K562 (cell line): ENCODE data around the gene WWOX. TPM values are rescaled to one million over a fixed set of nuclear protein-coding genes. Genes with fewer than 3 reads are reported as not detected.

ENCODE experiments used
- CBFB ChIP-seq: sonication (generic); formaldehyde crosslinking; IDR thresholded peaks from 2 replicates; pipeline ENCODE4 v1.4.0; 2020; ENCODE audit warnings: mild to moderate bottlenecking, missing genetic modification reagents
- JUN ChIP-seq, 2 experiments: sonication (generic) in 1 of 2; formaldehyde crosslinking in 1 of 2; IDR thresholded peaks; 2 replicates each; pipeline versions ENCODE4 v1.6.1 to v1.8.0; 2012 to 2022; ENCODE audit warnings: borderline replicate concordance in 2 of 2, mild to moderate bottlenecking in 2 of 2, improper control_type of control experiment in 1 of 2, low read depth in 1 of 2, low read length in 1 of 2, missing genetic modification reagents in 1 of 2
- MYNN ChIP-seq, 2 experiments: sonication (generic); formaldehyde crosslinking in 1 of 2; IDR thresholded peaks; 2 replicates each; pipeline versions ENCODE4 v1.5.0 to v1.6.1; 2016 to 2020; ENCODE audit warnings: antibody characterized with exemption in 1 of 2, missing genetic modification reagents in 1 of 2
- RBM39 ChIP-seq: fragments of 200-400 bp; formaldehyde crosslinking; optimal IDR thresholded peaks from 2 replicates; pipeline ENCODE3; 2018; ENCODE audit warnings: low read depth, low read length
- SLC30A9 ChIP-seq: fragments of 250-450 bp; sonication (Bioruptor Pico); IDR thresholded peaks from 2 replicates; pipeline ENCODE4 v1.8.0; 2022; ENCODE audit warnings: mild to moderate bottlenecking, moderate library complexity
- STAG1 ChIP-seq: sonication (generic); formaldehyde crosslinking; IDR thresholded peaks from 2 replicates; pipeline ENCODE4 v1.5.0; 2020; ENCODE audit warnings: missing genetic modification reagents, borderline replicate concordance
- ZNF444 ChIP-seq: fragments of 250-450 bp; sonication (Bioruptor Pico); IDR thresholded peaks from 2 replicates; pipeline ENCODE4 v1.4.0; 2020; ENCODE audit warnings: mild to moderate bottlenecking, moderate library complexity
- polyA plus RNA-seq, 8 experiments: library from polyadenylated mRNA; depleted of rRNA in 4 of 8; stranded (reverse) in 5 of 8; unstranded in 3 of 8; fragments of >200 nt; fragmentation: Nextera tagmentation in 2 of 8; fragmentation: Illumina TruSeq in 1 of 8; extraction: Ambion mirVana in 2 of 8; extraction: Trizol in 1 of 8; gene quantifications; 2 replicates each; pipeline versions ENCODE4 v1.2.1 to v1.2.3, GENCODE V29; 2011 to 2014; ENCODE audit warnings: inconsistent platforms in 1 of 8, missing spikeins in 1 of 8
- total RNA-seq, 7 experiments: library from RNA; depleted of rRNA in 6 of 7; stranded (reverse); fragments of >200 nt in 6 of 7; fragmentation: Illumina TruSeq in 2 of 7; extraction: Trizol in 2 of 7; gene quantifications; 2 replicates each; pipeline versions ENCODE4 v1.2.1 to v1.2.3, GENCODE V29; 2011 to 2021; ENCODE audit warnings: low replicate concordance in 1 of 7
- TF ChIP-seq, protein P1 (sequence below): fragments of 200-800 bp; sonication (Bioruptor generic); IDR thresholded peaks from 2 replicates; pipeline ENCODE4 v1.6.1; 2016; ENCODE audit warnings: missing genetic modification characterization, missing compliant biosample characterization
- TF ChIP-seq, protein P2 (sequence below): sonication (generic); formaldehyde crosslinking; IDR thresholded peaks from 2 replicates; pipeline ENCODE4 v1.8.0; 2023; ENCODE audit warnings: mild to moderate bottlenecking, missing genetic modification reagents
- TF ChIP-seq, protein P3 (sequence below): IDR thresholded peaks from 2 replicates; pipeline ENCODE4 v1.6.1; 2012; ENCODE audit warnings: low read depth, low read length, improper control_type of control experiment, borderline replicate concordance
- TF ChIP-seq, protein P4 (sequence below): fragments of 450-650 bp; IDR thresholded peaks from 2 replicates; pipeline ENCODE4 v1.6.1; 2017; ENCODE audit warnings: mild to moderate bottlenecking, moderate library complexity
- TF ChIP-seq, protein P5 (sequence below): fragments of 250-450 bp; sonication (Bioruptor Pico); IDR thresholded peaks from 2 replicates; pipeline ENCODE4 v1.8.0; 2021; ENCODE audit warnings: moderate library complexity, mild to moderate bottlenecking, inconsistent platforms

Gene WWOX
- total and polyA plus RNA-seq, 9 of the 15 experiments (the other 6 are each of a cell fraction or from before 2014, with no cell fraction given): 1.6 to 22.7 (median 8.1) TPM

DNA sequence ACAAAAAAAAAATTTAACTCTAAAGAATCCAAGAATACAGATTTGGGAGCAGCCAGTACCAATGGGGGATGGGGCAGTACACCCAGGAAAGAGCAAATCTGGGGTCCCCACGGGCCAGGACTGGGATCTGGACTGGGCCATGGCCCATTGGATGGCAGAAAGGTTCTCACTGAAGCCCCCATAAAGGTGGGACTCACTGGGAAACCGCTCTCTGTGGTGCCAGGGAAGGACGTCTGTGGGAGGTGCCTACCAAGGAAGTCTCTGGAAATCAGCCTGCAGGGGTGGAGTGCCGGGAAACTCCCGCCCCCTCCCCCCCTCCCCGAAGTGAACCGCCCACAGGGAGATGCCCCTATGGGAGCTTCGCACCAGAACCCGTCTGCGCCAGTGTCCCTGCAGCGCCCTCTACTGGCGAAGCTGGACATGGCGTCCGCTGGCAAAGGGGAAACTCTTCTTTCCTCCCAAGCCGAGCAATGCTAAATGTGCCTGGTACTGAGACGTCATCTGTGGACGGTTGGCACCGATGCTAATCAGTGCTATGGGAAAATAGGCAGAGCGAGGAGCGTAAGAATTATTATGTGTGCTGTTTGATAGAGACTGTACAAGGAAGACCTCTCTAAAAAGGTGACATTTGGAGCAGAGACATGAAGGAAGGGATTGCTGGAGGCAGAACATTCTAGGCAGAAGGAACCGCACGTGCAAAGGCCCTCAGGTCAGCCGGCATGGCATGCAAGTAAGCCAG, 671.1 kb downstream of the WWOX start (continued):
- TF ChIP-seq JUN (IDR thresholded peaks at IDR 0.05; ENCODE audit: borderline replicate concordance, low read depth, low read length) (no peak), JUN (CRISPR knock-in tag; IDR thresholded peaks at IDR 0.05; ENCODE audit: borderline replicate concordance) (no peak), ZNF444 (CRISPR knock-in tag) (no peak), MYNN (IDR thresholded peaks at IDR 0.05) (no peak), MYNN (CRISPR knock-in tag; IDR thresholded peaks at IDR 0.05) (no peak), STAG1 (no peak; the same call in 1 of the 2 replicates), CBFB (CRISPR knock-in tag) (no peak), RBM39 (no peak), SLC30A9 (CRISPR knock-in tag) (no peak)
- TF ChIP-seq, protein P1, sequence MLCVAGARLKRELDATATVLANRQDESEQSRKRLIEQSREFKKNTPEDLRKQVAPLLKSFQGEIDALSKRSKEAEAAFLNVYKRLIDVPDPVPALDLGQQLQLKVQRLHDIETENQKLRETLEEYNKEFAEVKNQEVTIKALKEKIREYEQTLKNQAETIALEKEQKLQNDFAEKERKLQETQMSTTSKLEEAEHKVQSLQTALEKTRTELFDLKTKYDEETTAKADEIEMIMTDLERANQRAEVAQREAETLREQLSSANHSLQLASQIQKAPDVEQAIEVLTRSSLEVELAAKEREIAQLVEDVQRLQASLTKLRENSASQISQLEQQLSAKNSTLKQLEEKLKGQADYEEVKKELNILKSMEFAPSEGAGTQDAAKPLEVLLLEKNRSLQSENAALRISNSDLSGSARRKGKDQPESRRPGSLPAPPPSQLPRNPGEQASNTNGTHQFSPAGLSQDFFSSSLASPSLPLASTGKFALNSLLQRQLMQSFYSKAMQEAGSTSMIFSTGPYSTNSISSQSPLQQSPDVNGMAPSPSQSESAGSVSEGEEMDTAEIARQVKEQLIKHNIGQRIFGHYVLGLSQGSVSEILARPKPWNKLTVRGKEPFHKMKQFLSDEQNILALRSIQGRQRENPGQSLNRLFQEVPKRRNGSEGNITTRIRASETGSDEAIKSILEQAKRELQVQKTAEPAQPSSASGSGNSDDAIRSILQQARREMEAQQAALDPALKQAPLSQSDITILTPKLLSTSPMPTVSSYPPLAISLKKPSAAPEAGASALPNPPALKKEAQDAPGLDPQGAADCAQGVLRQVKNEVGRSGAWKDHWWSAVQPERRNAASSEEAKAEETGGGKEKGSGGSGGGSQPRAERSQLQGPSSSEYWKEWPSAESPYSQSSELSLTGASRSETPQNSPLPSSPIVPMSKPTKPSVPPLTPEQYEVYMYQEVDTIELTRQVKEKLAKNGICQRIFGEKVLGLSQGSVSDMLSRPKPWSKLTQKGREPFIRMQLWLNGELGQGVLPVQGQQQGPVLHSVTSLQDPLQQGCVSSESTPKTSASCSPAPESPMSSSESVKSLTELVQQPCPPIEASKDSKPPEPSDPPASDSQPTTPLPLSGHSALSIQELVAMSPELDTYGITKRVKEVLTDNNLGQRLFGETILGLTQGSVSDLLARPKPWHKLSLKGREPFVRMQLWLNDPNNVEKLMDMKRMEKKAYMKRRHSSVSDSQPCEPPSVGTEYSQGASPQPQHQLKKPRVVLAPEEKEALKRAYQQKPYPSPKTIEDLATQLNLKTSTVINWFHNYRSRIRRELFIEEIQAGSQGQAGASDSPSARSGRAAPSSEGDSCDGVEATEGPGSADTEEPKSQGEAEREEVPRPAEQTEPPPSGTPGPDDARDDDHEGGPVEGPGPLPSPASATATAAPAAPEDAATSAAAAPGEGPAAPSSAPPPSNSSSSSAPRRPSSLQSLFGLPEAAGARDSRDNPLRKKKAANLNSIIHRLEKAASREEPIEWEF (CRISPR knock-in tag): no peak
- TF ChIP-seq, protein P2, sequence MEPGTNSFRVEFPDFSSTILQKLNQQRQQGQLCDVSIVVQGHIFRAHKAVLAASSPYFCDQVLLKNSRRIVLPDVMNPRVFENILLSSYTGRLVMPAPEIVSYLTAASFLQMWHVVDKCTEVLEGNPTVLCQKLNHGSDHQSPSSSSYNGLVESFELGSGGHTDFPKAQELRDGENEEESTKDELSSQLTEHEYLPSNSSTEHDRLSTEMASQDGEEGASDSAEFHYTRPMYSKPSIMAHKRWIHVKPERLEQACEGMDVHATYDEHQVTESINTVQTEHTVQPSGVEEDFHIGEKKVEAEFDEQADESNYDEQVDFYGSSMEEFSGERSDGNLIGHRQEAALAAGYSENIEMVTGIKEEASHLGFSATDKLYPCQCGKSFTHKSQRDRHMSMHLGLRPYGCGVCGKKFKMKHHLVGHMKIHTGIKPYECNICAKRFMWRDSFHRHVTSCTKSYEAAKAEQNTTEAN (CRISPR knock-in tag): no peak
- TF ChIP-seq, protein P3, sequence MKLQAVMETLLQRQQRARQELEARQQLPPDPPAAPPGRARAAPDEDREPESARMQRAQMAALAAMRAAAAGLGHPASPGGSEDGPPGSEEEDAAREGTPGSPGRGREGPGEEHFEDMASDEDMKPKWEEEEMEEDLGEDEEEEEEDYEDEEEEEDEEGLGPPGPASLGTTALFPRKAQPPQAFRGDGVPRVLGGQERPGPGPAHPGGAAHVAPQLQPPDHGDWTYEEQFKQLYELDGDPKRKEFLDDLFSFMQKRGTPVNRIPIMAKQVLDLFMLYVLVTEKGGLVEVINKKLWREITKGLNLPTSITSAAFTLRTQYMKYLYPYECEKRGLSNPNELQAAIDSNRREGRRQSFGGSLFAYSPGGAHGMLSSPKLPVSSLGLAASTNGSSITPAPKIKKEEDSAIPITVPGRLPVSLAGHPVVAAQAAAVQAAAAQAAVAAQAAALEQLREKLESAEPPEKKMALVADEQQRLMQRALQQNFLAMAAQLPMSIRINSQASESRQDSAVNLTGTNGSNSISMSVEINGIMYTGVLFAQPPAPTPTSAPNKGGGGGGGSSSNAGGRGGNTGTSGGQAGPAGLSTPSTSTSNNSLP: no peak
- TF ChIP-seq, protein P4, sequence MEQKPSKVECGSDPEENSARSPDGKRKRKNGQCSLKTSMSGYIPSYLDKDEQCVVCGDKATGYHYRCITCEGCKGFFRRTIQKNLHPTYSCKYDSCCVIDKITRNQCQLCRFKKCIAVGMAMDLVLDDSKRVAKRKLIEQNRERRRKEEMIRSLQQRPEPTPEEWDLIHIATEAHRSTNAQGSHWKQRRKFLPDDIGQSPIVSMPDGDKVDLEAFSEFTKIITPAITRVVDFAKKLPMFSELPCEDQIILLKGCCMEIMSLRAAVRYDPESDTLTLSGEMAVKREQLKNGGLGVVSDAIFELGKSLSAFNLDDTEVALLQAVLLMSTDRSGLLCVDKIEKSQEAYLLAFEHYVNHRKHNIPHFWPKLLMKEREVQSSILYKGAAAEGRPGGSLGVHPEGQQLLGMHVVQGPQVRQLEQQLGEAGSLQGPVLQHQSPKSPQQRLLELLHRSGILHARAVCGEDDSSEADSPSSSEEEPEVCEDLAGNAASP: no peak
- TF ChIP-seq, protein P5, sequence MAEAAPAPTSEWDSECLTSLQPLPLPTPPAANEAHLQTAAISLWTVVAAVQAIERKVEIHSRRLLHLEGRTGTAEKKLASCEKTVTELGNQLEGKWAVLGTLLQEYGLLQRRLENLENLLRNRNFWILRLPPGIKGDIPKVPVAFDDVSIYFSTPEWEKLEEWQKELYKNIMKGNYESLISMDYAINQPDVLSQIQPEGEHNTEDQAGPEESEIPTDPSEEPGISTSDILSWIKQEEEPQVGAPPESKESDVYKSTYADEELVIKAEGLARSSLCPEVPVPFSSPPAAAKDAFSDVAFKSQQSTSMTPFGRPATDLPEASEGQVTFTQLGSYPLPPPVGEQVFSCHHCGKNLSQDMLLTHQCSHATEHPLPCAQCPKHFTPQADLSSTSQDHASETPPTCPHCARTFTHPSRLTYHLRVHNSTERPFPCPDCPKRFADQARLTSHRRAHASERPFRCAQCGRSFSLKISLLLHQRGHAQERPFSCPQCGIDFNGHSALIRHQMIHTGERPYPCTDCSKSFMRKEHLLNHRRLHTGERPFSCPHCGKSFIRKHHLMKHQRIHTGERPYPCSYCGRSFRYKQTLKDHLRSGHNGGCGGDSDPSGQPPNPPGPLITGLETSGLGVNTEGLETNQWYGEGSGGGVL: no peak
